Raji (cell line): Measurements from ENCODE around the gene UBE2D2.

Experiments
- POLR2A ChIP-seq: IDR thresholded peaks from 2 replicates; pipeline ENCODE4 v1.6.1; 2011; ENCODE audit warnings: low read depth, low read length, control low read depth; ENCODE audit not compliant: insufficient read depth

The UBE2D2 gene

DNA sequence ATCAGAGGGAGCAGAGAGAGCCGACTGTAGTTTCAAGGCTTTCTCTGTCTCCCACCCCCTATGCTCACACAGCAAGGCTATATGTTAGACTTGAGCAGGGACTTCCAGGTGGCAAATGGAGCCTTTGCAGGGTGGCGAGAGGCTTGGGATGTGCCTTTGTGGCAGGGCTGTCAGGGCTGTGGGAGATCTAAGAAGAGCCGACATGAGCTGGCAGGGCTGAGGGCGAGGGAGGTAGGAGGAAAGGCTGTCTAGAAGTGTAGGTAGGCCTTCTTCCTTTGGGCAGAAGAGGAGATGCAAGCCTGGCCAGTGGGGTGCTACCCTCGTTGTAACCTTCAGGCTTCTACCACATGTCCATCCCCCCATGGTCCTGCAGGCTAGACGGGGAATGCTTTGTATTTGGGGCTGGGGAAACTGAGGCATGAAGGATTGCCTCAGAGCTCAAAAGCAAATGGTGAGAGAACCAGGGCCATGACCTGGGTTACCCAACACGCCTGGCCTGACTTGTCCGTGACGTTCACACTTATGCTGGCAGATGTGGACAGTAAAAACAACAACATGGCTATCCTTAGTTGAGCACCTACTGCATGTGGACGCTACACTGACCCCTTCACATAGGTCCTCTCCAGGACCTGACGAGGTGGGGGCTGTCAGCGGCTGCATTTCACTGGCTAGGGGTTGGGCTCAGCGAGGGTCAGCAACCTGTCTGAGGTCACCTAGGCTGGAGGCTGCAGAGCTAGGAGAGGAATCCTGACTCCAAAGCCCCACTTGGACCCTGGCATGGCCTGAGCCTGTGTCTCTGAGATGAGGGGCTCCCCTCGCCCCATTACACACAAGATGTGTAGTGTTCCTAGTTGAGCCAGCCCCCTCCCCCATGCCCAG is 102.3 kb downstream of the UBE2D2 start:
- no peak for TF ChIP-seq POLR2A

DNA sequence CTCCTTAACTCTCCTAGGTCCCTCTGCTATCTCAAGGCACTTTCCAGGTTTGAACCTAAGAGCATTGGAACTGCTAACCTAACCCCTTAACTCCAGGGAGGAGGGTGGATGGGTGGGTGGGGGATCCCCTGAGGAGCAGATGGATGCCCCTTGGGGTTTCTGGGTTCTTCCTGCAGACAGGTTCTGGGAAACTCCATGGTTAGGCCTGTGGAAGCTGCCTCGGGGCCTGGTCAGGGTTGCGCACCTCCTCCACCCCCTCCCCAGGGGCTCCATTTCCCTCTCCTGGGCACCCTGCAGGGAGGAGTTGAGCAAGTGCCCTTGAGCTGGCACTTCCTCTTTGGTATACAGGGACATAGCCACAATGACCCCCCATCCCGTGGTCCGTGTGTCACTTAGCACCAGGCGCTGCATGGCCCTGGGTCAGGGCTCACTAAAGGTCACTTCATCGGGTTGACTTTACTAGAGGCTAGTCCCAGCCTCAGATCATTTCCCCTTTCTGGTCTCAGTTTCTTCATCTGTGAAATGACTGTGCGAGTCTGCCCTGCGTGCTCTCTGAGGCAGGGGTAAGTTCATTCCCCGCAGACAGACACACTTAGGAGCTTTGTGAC is 103.1 kb downstream of the UBE2D2 start:
- TF ChIP-seq POLR2A, result no peak

GRCh38 chr5:139664727-139665351 is 103.7 kb downstream of the UBE2D2 start:
- TF ChIP-seq POLR2A, result no peak

GRCh38 chr5:139665626-139666025 is 104.5 kb downstream of the UBE2D2 start:
- TF ChIP-seq POLR2A, result no peak

- TF ChIP-seq POLR2A, result no peak
Observed at GRCh38 chr5:139666551-139666950, 105.4 kb downstream of the UBE2D2 start.

GRCh38 chr5:139667001-139667729 is 106.0 kb downstream of the UBE2D2 start:
- TF ChIP-seq POLR2A, result 0 out of 2 replicates have a peak, but pooled peaks have one; percentile 24

GRCh38 chr5:139667730-139668063 is 106.6 kb downstream of the UBE2D2 start:
- no peak; the same call in 1 of the 2 replicates for TF ChIP-seq POLR2A

GRCh38 chr5:139668064-139668880 is 107.1 kb downstream of the UBE2D2 start:
- peak; percentile 46; the same call in 1 of the 2 replicates for TF ChIP-seq POLR2A

DNA sequence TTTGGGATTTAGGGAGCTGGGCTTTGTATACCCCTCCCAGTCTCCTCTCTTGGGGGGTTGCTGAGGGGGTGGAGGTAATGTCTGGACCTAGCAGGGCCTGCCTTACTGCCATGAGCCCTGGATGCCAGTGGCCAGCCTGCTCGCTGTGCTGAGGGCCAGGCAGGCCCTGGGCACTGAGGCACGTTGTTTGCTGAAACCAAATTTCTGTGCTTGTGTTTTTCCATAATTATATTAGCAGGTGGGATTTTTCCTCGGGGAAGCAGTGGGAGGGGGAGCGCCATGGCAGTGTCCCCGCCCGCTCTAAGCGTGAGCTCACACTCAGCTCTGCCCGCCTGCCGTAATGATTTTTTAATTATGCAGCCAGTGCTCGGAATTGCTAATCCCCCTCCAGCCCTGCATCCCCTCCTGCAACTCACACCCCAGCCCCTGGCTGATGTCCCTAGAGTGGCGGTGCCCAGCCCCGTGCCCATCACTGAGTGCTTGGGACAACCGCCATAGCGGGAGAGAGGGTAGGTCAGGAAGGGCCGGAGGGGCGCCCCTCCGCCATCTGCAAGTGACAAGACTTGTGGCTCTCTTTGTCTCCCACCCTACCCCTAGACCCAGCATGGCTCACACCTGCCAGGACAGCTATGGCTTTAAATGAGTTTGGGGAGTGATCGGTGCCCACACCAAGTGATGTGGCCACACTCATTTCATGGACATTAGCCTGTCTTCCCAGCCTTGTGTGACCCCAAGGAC is 108.0 kb downstream of the UBE2D2 start:
- no peak for TF ChIP-seq POLR2A

- peak; percentile 52 for TF ChIP-seq POLR2A
Observed at GRCh38 chr5:139669662-139670368, 108.7 kb downstream of the UBE2D2 start.

- no peak; the same call in 1 of the 2 replicates for TF ChIP-seq POLR2A
Observed at GRCh38 chr5:139670369-139671095, 109.4 kb downstream of the UBE2D2 start.

- TF ChIP-seq POLR2A, result no peak
Observed at GRCh38 chr5:139671096-139671841, 110.1 kb downstream of the UBE2D2 start.
